Stimulated activated naive CD8-positive, alpha-beta T cell treated with anti-CD3 and anti-CD28 coated beads, Interleukin-15, Interleukin-2, amounts not matched to agents 100 ng/mL and 50 ng/mL, for 24 hours (primary cell): ENCODE measurements around the gene FCRL3.

Source experiments
- H3K27ac Mint-ChIP-seq: one replicate; pipeline ENCODE4 v1.8.0; 2021; ENCODE audit warnings: mild to moderate bottlenecking, mixed read lengths
- H3K27me3 Mint-ChIP-seq: one replicate; pipeline ENCODE4 v1.8.0; 2021; ENCODE audit warnings: mixed read lengths
- H3K36me3 Mint-ChIP-seq: one replicate; pipeline ENCODE4 v1.8.0; 2021; ENCODE audit warnings: low read depth, mixed read lengths
- H3K4me1 Mint-ChIP-seq: one replicate; pipeline ENCODE4 v1.8.0; 2021; ENCODE audit warnings: low read depth, mixed read lengths
- H3K4me3 Mint-ChIP-seq: one replicate; pipeline ENCODE4 v1.8.0; 2021; ENCODE audit warnings: mild to moderate bottlenecking, mixed read lengths
- H3K9me3 Mint-ChIP-seq: one replicate; pipeline ENCODE4 v1.8.0; 2021; ENCODE audit warnings: mixed read lengths

FCRL3 gene

DNA sequence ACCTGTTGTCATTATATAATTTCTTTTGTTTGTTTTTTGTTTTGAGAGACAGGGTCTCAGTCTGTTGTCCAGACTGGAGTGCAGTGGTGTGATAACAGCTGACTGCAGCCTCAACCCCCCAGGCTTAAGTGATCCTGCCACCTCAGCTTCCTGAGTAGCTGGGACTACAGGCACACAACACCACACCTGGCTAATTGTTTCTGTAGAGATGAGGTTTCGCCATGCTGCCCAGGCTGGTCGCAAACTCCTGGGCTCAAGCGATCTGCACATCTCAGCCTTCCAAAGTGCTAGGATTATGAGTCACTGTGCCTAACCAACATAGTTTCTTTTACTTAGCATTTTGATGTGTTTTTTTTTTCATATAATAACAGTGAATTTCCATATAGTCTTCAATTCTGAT lies 52.3 kb downstream of the FCRL3 start:
- Mint-ChIP-seq H3K4me1 (peaks cover 14% of the 10 kb centered on the region), H3K9me3 (no peaks in the 10 kb centered on the region), H3K36me3 (no peaks in the 10 kb centered on the region), H3K27me3 (peaks cover 8% of the 10 kb centered on the region), H3K27ac (no peak overlapping the region), H3K4me3 (no peak overlapping the region)

DNA sequence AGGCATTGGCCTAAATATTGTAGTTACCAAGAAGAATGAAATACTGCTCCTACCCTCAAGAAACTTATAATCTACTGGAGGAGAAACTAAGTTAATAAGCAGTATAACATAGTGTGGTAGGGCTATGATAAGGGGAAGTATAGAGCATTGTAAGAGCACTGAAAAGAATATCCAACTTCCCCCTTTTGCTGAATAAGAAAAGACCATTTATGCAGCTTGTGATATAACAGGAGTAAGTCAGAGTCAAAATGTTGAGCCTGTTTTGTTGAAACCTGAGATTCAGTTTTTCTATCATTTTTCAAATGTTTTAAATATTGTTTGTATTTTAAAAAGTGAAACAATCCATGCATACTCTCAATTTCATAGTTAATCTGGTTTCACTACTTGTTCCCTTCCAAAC lies 54.4 kb downstream of the FCRL3 start:
- Mint-ChIP-seq H3K4me3 (no peak overlapping the region), H3K4me1 (no peaks in the 10 kb centered on the region), H3K27ac (no peak overlapping the region), H3K27me3 (peaks cover 3% of the 10 kb centered on the region), H3K9me3 (no peaks in the 10 kb centered on the region), H3K36me3 (no peaks in the 10 kb centered on the region)

DNA sequence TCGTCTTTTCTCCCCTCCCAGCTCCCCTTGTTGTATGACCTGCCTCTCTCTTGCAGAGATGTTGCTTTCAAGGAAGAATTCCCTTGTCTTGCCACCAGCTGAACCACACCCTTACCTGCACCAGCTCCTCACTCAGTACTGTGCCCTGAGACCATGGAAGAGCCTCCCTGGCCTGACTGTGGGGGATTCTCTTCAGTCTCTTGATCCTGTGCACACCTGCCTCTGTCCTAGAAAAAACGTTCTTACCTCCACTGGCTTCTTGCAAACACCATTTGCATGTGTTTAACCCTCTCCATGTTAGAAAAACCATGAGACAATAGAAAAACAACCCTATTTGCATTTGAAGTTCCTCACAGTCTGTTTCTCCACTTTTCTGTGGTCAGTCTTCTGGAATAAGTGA lies 59.4 kb downstream of the FCRL3 start:
- Mint-ChIP-seq H3K27me3 (peaks cover 11% of the 10 kb centered on the region), H3K4me1 (no peaks in the 10 kb centered on the region), H3K4me3 (no peak overlapping the region), H3K27ac (no peak overlapping the region), H3K36me3 (no peaks in the 10 kb centered on the region), H3K9me3 (no peaks in the 10 kb centered on the region)

DNA sequence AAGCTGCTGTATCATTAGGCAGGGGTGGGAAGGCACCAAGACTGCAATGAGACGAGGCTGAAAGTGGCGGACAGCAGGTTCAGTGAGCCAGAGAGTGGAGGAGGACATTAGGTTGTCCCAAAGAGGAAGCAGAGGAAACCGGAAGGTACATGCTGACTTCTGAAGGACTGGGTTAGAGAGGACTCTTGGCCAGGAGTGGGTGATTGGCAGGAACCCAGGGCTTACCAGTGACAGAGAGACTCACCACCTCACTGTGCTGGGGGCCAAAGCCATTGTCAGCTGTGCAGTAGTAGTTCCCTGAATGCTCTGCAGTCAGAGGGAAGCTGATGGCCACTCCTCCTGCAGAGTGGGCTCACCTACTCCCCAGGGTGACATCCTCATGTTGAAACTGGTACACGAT lies 60.8 kb downstream of the FCRL3 start:
- Mint-ChIP-seq H3K27ac (no peak overlapping the region), H3K4me3 (no peak overlapping the region), H3K27me3 (peaks cover 11% of the 10 kb centered on the region), H3K4me1 (no peaks in the 10 kb centered on the region), H3K9me3 (no peaks in the 10 kb centered on the region), H3K36me3 (no peaks in the 10 kb centered on the region)

DNA sequence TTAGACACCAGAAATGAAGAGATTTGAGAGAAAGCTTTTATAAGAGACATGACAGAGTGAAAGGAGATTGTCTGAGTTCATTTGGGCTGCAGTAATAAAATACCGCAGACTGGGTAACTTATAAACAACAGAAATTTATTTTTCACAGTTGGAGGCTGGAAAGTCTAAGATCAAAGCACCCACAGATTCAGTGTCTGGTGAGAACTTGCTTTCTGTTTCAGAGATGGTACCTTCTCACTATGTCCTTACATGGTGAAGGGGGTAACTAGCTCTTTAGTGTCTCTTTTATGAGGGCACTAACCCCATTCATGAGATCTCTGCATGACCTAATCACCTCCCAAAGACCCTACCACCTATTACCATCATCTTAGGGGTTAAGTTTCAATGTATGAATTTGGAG lies 71.8 kb downstream of the FCRL3 start:
- Mint-ChIP-seq H3K36me3 (no peaks in the 10 kb centered on the region), H3K4me1 (peaks cover 7% of the 10 kb centered on the region), H3K4me3 (no peak overlapping the region), H3K27me3 (peaks cover 29% of the 10 kb centered on the region), H3K9me3 (peaks cover 10% of the 10 kb centered on the region), H3K27ac (no peak overlapping the region)
